ENCODE results near the gene CYTH4. TPM values are rescaled to one million over a fixed set of nuclear protein-coding genes. Genes with fewer than 3 reads are reported as not detected.

CYTH4 gene
- polyA plus RNA-seq, 1 donor from 2014 or later: not detected

DNA sequence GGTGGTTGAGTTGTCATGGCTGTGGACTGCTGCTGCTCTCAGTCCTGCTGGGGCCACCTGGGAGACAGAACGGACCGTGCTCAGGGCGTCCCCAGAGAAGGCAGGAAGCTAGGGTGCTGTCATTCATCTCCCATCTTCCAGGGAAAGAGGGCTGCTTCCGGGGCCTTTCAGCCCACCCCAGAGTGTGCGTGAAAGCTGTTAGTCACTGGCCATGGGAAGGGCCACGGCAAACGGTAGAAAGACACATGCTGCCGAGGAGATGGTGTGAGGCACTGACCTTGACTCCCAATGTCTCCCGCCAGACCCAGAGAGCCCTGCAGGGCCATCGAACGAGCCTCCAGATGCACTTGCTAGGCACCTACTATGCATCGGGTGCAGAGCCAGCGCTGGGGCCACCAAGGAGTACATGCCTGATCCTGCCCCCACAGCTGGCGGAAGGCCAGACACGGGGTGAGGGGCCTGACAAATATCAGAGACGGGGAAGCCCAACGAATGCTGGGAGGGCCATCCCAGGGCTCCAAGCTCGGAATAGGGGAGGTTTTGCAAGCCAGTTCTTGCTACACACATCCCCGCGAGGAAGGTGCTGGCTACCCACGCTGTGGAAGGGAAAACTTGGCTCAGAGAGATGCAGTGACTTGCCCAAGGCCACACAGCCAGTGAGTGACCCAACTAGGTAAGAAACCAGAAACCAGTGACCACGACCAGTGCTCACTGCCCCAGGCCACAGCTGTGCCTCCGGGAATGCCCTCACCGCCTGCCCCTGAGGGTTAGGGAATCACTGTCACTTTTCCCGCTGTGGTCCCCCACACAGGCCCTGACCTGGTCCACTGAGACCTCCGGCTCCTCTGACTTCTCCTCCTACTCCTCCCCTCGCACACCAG is 48.3 kb upstream of the CYTH4 start:
- no peaks in the 10 kb centered on the region for H3F3A ChIP-seq (ENCODE audit: insufficient read depth, low read length, poor library complexity, severe bottlenecking)
- no peak for TF ChIP-seq RAD21 (conservative IDR thresholded peaks at IDR 0.05)
- no peak for TF ChIP-seq CTCF (IDR thresholded peaks at IDR 0.05; ENCODE audit: poor library complexity, severe bottlenecking)
- TF ChIP-seq EP300 (conservative IDR thresholded peaks at IDR 0.05; ENCODE audit: poor library complexity, severe bottlenecking): no peak
- no peak for TF ChIP-seq MXI1 (conservative IDR thresholded peaks at IDR 0.05; ENCODE audit: poor library complexity, severe bottlenecking)
- TF ChIP-seq, protein P1, sequence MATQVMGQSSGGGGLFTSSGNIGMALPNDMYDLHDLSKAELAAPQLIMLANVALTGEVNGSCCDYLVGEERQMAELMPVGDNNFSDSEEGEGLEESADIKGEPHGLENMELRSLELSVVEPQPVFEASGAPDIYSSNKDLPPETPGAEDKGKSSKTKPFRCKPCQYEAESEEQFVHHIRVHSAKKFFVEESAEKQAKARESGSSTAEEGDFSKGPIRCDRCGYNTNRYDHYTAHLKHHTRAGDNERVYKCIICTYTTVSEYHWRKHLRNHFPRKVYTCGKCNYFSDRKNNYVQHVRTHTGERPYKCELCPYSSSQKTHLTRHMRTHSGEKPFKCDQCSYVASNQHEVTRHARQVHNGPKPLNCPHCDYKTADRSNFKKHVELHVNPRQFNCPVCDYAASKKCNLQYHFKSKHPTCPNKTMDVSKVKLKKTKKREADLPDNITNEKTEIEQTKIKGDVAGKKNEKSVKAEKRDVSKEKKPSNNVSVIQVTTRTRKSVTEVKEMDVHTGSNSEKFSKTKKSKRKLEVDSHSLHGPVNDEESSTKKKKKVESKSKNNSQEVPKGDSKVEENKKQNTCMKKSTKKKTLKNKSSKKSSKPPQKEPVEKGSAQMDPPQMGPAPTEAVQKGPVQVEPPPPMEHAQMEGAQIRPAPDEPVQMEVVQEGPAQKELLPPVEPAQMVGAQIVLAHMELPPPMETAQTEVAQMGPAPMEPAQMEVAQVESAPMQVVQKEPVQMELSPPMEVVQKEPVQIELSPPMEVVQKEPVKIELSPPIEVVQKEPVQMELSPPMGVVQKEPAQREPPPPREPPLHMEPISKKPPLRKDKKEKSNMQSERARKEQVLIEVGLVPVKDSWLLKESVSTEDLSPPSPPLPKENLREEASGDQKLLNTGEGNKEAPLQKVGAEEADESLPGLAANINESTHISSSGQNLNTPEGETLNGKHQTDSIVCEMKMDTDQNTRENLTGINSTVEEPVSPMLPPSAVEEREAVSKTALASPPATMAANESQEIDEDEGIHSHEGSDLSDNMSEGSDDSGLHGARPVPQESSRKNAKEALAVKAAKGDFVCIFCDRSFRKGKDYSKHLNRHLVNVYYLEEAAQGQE (IDR thresholded peaks at IDR 0.05; ENCODE audit: borderline replicate concordance): no peak
- TF ChIP-seq SMC3 (conservative IDR thresholded peaks at IDR 0.05; ENCODE audit: poor library complexity): no peak
- TF ChIP-seq POLR2AphosphoS5 (IDR thresholded peaks at IDR 0.05): no peak
- no peaks in the 10 kb centered on the region for H4K20me1 ChIP-seq (ENCODE audit: insufficient read depth)
- no peaks in the 10 kb centered on the region for H3K27me3 ChIP-seq (ENCODE audit: insufficient read depth, low read depth, low read length)
- no peaks in the 10 kb centered on the region for H3K9me3 ChIP-seq (ENCODE audit: low read length)
- no peak overlapping the region for H3K4me3 ChIP-seq (ENCODE audit: low read length)
- H3K27ac ChIP-seq (ENCODE audit: low read length): no peak overlapping the region
- H3K9me2 ChIP-seq (ENCODE audit: insufficient read depth, low read length): no peaks in the 10 kb centered on the region
- H3K4me2 ChIP-seq (ENCODE audit: low read length): no peak overlapping the region
- no peaks in the 10 kb centered on the region for H3K79me2 ChIP-seq (replicated peaks; ENCODE audit: insufficient read depth, low read length)
- H2AFZ ChIP-seq (ENCODE audit: low read depth, low read length): no peak overlapping the region
- no peak overlapping the region for H3K9ac ChIP-seq (ENCODE audit: low read length)
- no peaks in the 10 kb centered on the region for H3K36me3 ChIP-seq (ENCODE audit: insufficient read depth, low read length)

- Histone ChIP-seq H3K79me2 (replicated peaks; ENCODE audit: insufficient read depth, low read length) (no peaks in the 10 kb centered on the region), H2AFZ (ENCODE audit: low read depth, low read length) (no peak overlapping the region), H3F3A (ENCODE audit: insufficient read depth, low read length, poor library complexity, severe bottlenecking) (no peaks in the 10 kb centered on the region), H3K9me2 (ENCODE audit: insufficient read depth, low read length) (no peaks in the 10 kb centered on the region), H3K4me3 (ENCODE audit: low read length) (no peak overlapping the region), H3K9me3 (ENCODE audit: low read length) (no peaks in the 10 kb centered on the region), H3K27me3 (ENCODE audit: insufficient read depth, low read depth, low read length) (no peaks in the 10 kb centered on the region), H4K20me1 (ENCODE audit: insufficient read depth) (no peaks in the 10 kb centered on the region), H3K4me2 (ENCODE audit: low read length) (no peak overlapping the region), H3K27ac (ENCODE audit: low read length) (no peak overlapping the region), H3K36me3 (ENCODE audit: insufficient read depth, low read length) (no peaks in the 10 kb centered on the region), H3K9ac (ENCODE audit: low read length) (no peak overlapping the region)
- TF ChIP-seq, protein P1 (IDR thresholded peaks at IDR 0.05; ENCODE audit: borderline replicate concordance): no peak
- TF ChIP-seq CTCF (IDR thresholded peaks at IDR 0.05; ENCODE audit: poor library complexity, severe bottlenecking) (no peak), POLR2AphosphoS5 (IDR thresholded peaks at IDR 0.05) (no peak), MXI1 (conservative IDR thresholded peaks at IDR 0.05; ENCODE audit: poor library complexity, severe bottlenecking) (no peak), RAD21 (conservative IDR thresholded peaks at IDR 0.05) (no peak), EZH2 (IDR thresholded peaks at IDR 0.05; ENCODE audit: borderline replicate concordance, insufficient read depth, low read length, poor library complexity, severe bottlenecking) (no peak), SMC3 (conservative IDR thresholded peaks at IDR 0.05; ENCODE audit: poor library complexity) (no peak), TAF1 (IDR thresholded peaks at IDR 0.05; ENCODE audit: low read depth) (no peak), EP300 (conservative IDR thresholded peaks at IDR 0.05; ENCODE audit: poor library complexity, severe bottlenecking) (no peak)
Measured at GRCh38 chr22:37234736-37235711, 47.3 kb upstream of the CYTH4 start.

Measured in neural cell (in vitro differentiated cells).